ENCODE results near the gene WDR20. TPM values are rescaled to one million over a fixed set of nuclear protein-coding genes. Genes with fewer than 3 reads are reported as not detected.

WDR20 gene
- total RNA-seq, 2 experiments from 2014 or later = 13.3 to 31.0 TPM

DNA sequence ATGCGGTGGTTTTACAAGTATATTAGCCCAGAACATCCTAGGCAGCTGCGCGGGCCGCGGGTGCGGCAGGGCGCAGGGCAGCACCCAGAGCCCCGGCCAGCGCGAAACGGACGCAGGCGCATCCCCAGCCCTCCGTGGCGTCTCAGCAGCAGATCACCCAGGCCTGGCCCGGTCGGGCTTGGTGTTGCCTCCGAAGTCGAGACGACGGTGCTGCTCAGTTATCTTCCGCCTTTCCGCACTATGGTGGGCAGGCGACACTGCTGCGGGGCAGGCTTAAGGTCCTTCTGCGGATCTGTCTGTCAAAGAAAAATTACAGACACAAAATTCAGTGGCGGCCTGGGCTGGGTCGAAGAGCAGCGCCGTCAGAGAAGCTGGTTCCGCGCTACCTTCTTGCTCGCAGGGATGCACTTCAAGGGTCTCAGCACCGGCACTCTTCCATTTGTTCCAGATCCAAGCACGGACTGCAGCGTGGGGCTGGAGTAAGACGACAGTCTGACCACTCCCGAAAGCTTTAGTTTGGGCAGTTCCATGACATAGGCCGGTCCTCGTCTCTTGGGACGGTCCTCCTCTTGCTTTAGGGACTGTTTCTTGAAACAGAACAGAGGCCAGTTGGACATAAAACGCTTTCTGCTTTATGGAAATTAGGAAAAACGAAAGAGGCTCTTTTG lies 89.5 kb downstream of the WDR20 start:
- no TSS peak for BruUV-seq (replicated peaks)
- CTCF ChIA-PET (ENCODE audit: unreplicated experiment) = no interaction called here

GRCh38 chr14:102229739-102230092 lies 90.0 kb downstream of the WDR20 start:
- ChIA-PET POLR2A (interaction anchor here (1.4 kb wide), 1 partner anchor 34 kb away, joined by 3 read pairs; no protein-coding TSS in a partner anchor), CTCF (ENCODE audit: unreplicated experiment) (no interaction called here)
- no peak overlapping the region for H3K4me2 ChIP-seq (ENCODE audit: low read length)
- H3K27ac ChIP-seq (ENCODE audit: low read depth, low read length, poor library complexity, severe bottlenecking) = no peak overlapping the region
- H3K4me3 ChIP-seq (ENCODE audit: low read depth, low read length, poor library complexity, severe bottlenecking) = no peak overlapping the region
- intact Hi-C loops (cut with micrococcal nuclease; ENCODE audit: unreplicated experiment) = no loop called here
- no peak for TF ChIP-seq EZH2phosphoT487 (IDR thresholded peaks at IDR 0.05; ENCODE audit: borderline replicate concordance, low read depth, low read length)
- TF ChIP-seq, protein P1, sequence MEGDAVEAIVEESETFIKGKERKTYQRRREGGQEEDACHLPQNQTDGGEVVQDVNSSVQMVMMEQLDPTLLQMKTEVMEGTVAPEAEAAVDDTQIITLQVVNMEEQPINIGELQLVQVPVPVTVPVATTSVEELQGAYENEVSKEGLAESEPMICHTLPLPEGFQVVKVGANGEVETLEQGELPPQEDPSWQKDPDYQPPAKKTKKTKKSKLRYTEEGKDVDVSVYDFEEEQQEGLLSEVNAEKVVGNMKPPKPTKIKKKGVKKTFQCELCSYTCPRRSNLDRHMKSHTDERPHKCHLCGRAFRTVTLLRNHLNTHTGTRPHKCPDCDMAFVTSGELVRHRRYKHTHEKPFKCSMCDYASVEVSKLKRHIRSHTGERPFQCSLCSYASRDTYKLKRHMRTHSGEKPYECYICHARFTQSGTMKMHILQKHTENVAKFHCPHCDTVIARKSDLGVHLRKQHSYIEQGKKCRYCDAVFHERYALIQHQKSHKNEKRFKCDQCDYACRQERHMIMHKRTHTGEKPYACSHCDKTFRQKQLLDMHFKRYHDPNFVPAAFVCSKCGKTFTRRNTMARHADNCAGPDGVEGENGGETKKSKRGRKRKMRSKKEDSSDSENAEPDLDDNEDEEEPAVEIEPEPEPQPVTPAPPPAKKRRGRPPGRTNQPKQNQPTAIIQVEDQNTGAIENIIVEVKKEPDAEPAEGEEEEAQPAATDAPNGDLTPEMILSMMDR (conservative IDR thresholded peaks at IDR 0.05; ENCODE audit: low read length) = no peak
- peaks cover 9% of the 10 kb centered on the region for H3K4me1 ChIP-seq (ENCODE audit: insufficient read depth, low read length, poor library complexity, severe bottlenecking)
- H4K20me1 ChIP-seq (ENCODE audit: insufficient read depth, low read length) = no peaks in the 10 kb centered on the region
- no peaks in the 10 kb centered on the region for H3K9me3 ChIP-seq (ENCODE audit: low read length)
- H3K79me2 ChIP-seq (ENCODE audit: insufficient read depth, low read depth, low read length) = no peaks in the 10 kb centered on the region
- BruUV-seq (replicated peaks) = no TSS peak
- H2AFZ ChIP-seq (ENCODE audit: low read length) = no peak overlapping the region
- no peaks in the 10 kb centered on the region for H3K9me2 ChIP-seq (ENCODE audit: insufficient read depth, low read length)
- H3K36me3 ChIP-seq (ENCODE audit: insufficient read depth, low read length) = no peaks in the 10 kb centered on the region
- no peak for DNase-seq (ENCODE audit: low spot score)

More for the DNA sequence above, 89.5 kb downstream of the WDR20 start:
- POLR2A ChIA-PET = interaction anchor here (0.7 kb wide), 1 partner anchor 942 kb away, joined by 5 read pairs; no protein-coding TSS in a partner anchor
- Histone ChIP-seq H3K79me2 (ENCODE audit: insufficient read depth, low read depth, low read length) (no peaks in the 10 kb centered on the region), H4K20me1 (ENCODE audit: insufficient read depth, low read length) (no peaks in the 10 kb centered on the region), H3K9me2 (ENCODE audit: insufficient read depth, low read length) (no peaks in the 10 kb centered on the region), H3K4me2 (ENCODE audit: low read length) (no peak overlapping the region), H3K4me3 (ENCODE audit: low read depth, low read length, poor library complexity, severe bottlenecking) (no peak overlapping the region), H3K36me3 (ENCODE audit: insufficient read depth, low read length) (no peaks in the 10 kb centered on the region), H2AFZ (ENCODE audit: low read length) (no peak overlapping the region), H3K4me1 (ENCODE audit: insufficient read depth, low read length, poor library complexity, severe bottlenecking) (peaks cover 9% of the 10 kb centered on the region), H3K27ac (ENCODE audit: low read depth, low read length, poor library complexity, severe bottlenecking) (no peak overlapping the region), H3K9me3 (ENCODE audit: low read length) (no peaks in the 10 kb centered on the region)
- TF ChIP-seq EZH2phosphoT487 (IDR thresholded peaks at IDR 0.05; ENCODE audit: borderline replicate concordance, low read depth, low read length) = no peak
- TF ChIP-seq, protein P1 (conservative IDR thresholded peaks at IDR 0.05; ENCODE audit: low read length) = no peak
- no peak for DNase-seq (ENCODE audit: low spot score)
- intact Hi-C loops (cut with micrococcal nuclease; ENCODE audit: unreplicated experiment) = no loop called here

- Histone ChIP-seq H3K4me1 (ENCODE audit: insufficient read depth, low read length, poor library complexity, severe bottlenecking) (peaks cover 9% of the 10 kb centered on the region), H3K36me3 (ENCODE audit: insufficient read depth, low read length) (no peaks in the 10 kb centered on the region), H3K27ac (ENCODE audit: low read depth, low read length, poor library complexity, severe bottlenecking) (no peak overlapping the region), H2AFZ (ENCODE audit: low read length) (no peak overlapping the region), H3K79me2 (ENCODE audit: insufficient read depth, low read depth, low read length) (no peaks in the 10 kb centered on the region), H3K4me3 (ENCODE audit: low read depth, low read length, poor library complexity, severe bottlenecking) (no peak overlapping the region), H3K9me3 (ENCODE audit: low read length) (no peaks in the 10 kb centered on the region), H3K4me2 (ENCODE audit: low read length) (no peak overlapping the region), H4K20me1 (ENCODE audit: insufficient read depth, low read length) (no peaks in the 10 kb centered on the region), H3K9me2 (ENCODE audit: insufficient read depth, low read length) (no peaks in the 10 kb centered on the region)
- ChIA-PET POLR2A (interaction anchor here (0.5 to 1.4 kb wide), 2 partner anchors 35 to 511 kb away, joined by 3 read pairs; no protein-coding TSS in a partner anchor), CTCF (ENCODE audit: unreplicated experiment) (no interaction called here)
- BruUV-seq (replicated peaks) = no TSS peak
- TF ChIP-seq, protein P1 (conservative IDR thresholded peaks at IDR 0.05; ENCODE audit: low read length) = no peak
- TF ChIP-seq EZH2phosphoT487 (IDR thresholded peaks at IDR 0.05; ENCODE audit: borderline replicate concordance, low read depth, low read length) = no peak
- intact Hi-C loops (cut with micrococcal nuclease; ENCODE audit: unreplicated experiment) = no loop called here
- DNase-seq (ENCODE audit: low spot score) = no peak
Observed at GRCh38 chr14:102230481-102231210, 90.9 kb downstream of the WDR20 start.
